ENCODE measurements around the gene CCDC171. TPM values are rescaled to one million over a fixed set of nuclear protein-coding genes. Genes with fewer than 3 reads are reported as not detected.

Gene CCDC171
- total RNA-seq, 4 donors from 2014 or later, result 6.2 to 9.6 (median 7.8) TPM

DNA sequence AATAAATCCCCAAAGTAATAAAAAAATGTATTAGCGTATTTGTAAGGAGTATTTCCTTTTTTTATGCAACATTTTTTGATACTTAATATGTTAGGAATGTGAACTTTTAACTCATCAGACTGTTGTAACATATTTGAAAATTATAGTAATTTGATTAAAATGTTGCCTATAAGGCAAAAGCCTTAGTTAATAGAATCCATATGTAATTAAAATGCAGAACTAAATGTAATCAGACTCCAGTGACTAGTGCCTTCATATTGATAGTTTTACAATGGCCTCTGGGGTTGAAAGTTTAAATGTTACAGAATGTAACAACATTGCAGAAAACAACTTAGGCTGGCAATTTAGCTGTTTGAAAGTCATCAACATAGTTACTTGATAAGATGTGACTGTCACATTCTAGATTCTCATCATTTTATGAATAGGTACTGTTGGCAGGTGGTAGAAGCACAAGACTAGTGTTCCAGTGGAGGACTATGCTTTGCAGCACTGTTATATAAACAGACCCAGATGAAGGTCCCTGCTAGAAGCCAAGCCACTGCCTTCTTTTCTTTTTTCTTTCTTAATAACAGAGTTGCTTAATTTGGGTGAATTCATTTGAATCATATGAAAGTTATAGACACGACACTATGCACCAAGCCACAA, 382.9 kb downstream of the CCDC171 start:
- intact Hi-C loops (cut with DNase I), result no loop called here
- 61 to 77% methylated on average over 2 of the region's 2 CpGs for WGBS, 2 donors
- H3K9me3 ChIP-seq, result no peaks in the 10 kb centered on the region
- no peak overlapping the region for H3K27ac ChIP-seq
- TF ChIP-seq, protein P1, sequence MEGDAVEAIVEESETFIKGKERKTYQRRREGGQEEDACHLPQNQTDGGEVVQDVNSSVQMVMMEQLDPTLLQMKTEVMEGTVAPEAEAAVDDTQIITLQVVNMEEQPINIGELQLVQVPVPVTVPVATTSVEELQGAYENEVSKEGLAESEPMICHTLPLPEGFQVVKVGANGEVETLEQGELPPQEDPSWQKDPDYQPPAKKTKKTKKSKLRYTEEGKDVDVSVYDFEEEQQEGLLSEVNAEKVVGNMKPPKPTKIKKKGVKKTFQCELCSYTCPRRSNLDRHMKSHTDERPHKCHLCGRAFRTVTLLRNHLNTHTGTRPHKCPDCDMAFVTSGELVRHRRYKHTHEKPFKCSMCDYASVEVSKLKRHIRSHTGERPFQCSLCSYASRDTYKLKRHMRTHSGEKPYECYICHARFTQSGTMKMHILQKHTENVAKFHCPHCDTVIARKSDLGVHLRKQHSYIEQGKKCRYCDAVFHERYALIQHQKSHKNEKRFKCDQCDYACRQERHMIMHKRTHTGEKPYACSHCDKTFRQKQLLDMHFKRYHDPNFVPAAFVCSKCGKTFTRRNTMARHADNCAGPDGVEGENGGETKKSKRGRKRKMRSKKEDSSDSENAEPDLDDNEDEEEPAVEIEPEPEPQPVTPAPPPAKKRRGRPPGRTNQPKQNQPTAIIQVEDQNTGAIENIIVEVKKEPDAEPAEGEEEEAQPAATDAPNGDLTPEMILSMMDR (IDR thresholded peaks at IDR 0.05), result no peak
- TF ChIP-seq POLR2A (IDR thresholded peaks at IDR 0.05), result no peak
- no peak for DNase-seq
- H3K4me3 ChIP-seq (replicated peaks in 1 of 3), result no peak overlapping the region
- no peaks in the 10 kb centered on the region for H3K36me3 ChIP-seq
- no peaks in the 10 kb centered on the region for H3K27me3 ChIP-seq
- H3K4me1 ChIP-seq, result no peaks in the 10 kb centered on the region

DNA sequence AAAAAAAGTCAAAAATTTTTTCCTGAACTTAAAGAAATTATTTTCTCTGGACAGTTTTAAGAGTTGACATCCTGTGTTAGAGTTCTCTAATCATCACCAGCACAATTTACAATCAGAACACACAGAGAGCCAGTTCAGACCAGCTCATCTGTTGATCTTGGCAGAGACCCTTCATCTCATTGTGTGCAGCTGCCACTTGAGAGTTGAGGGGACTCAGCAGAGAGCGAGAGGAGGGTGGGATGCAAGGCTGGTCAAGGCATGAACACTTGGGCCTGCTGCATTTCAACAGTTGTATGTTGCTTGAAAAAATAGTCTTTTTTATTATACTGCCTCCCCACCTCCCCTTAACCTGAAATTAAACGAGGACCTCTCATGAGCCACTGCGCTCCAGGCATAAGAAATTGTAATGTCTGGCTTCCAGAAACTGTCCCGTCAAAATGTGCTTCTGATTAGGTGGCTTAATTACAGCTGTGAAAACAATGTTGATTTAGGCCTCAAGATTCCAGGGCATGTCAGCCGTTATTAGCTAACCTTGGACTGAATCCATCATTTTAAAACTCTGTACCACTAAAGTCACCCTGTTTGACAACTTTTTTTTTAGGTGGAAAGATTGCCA, 383.6 kb downstream of the CCDC171 start:
- H3K27me3 ChIP-seq, result no peaks in the 10 kb centered on the region
- no peaks in the 10 kb centered on the region for H3K36me3 ChIP-seq
- DNase-seq, result no peak
- no peaks in the 10 kb centered on the region for H3K4me1 ChIP-seq
- H3K27ac ChIP-seq, result no peak overlapping the region
- 27 to 35% methylated on average over 5 of the region's 5 CpGs for WGBS, 2 donors
- TF ChIP-seq, protein P1 (IDR thresholded peaks at IDR 0.05), result no peak
- intact Hi-C loops (cut with DNase I), result no loop called here
- H3K4me3 ChIP-seq (replicated peaks in 1 of 3), result no peak overlapping the region
- H3K9me3 ChIP-seq, result no peaks in the 10 kb centered on the region

DNA sequence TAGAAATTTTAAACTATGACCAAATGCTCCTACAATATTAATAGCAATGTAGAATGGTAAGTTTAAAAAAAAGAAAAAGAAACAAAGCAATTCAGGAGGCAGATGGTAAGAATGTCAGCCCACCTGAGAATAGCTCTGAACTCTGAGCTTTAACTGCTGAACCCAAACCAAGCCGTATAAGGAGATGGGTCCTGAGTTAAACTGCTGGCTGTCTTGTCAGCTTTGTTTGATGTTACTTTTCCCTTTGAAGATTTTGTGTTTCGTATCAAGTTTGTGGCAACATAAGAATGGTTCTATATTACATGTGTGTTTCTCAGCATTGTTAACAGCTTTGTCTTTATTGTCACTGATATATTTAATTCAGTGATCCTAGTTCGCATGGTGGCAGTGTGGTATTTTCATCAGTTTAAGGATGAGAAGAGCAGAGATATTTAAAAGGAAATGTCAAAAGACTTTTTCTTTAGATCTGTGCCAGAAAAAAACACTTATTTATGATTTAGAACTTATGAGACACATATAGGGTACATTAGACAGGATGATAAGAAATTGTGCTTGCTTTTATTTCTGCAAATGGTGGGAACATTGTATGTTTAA, 390.1 kb downstream of the CCDC171 start:
- no peak overlapping the region for H3K4me3 ChIP-seq (replicated peaks in 1 of 3)
- no peak for TF ChIP-seq POLR2A (IDR thresholded peaks at IDR 0.05)
- TF ChIP-seq, protein P1 (IDR thresholded peaks at IDR 0.05), result no peak
- H3K36me3 ChIP-seq, result no peaks in the 10 kb centered on the region
- no peaks in the 10 kb centered on the region for H3K9me3 ChIP-seq
- DNase-seq, result no peak
- H3K4me1 ChIP-seq, result no peaks in the 10 kb centered on the region
- no peak overlapping the region for H3K27ac ChIP-seq
- intact Hi-C loops (cut with DNase I), result no loop called here
- H3K27me3 ChIP-seq, result no peaks in the 10 kb centered on the region
- 85 to 88% methylated on average over 3 of the region's 3 CpGs for WGBS, 2 donors

- DNase-seq, result no peak
- intact Hi-C loops (cut with DNase I), result no loop called here
- no peaks in the 10 kb centered on the region for H3K4me1 ChIP-seq
- no peak overlapping the region for H3K27ac ChIP-seq
- no peaks in the 10 kb centered on the region for H3K36me3 ChIP-seq
- no peaks in the 10 kb centered on the region for H3K27me3 ChIP-seq
- H3K4me3 ChIP-seq (replicated peaks in 1 of 3), result no peak overlapping the region
- WGBS, 2 donors, result 92 to 93% methylated on average over 3 of the region's 3 CpGs
- TF ChIP-seq, protein P1 (IDR thresholded peaks at IDR 0.05), result no peak
- TF ChIP-seq POLR2A (IDR thresholded peaks at IDR 0.05), result no peak
- H3K9me3 ChIP-seq, result no peaks in the 10 kb centered on the region
Observed at GRCh38 chr9:15944341-15944740, 391.5 kb downstream of the CCDC171 start.

DNA sequence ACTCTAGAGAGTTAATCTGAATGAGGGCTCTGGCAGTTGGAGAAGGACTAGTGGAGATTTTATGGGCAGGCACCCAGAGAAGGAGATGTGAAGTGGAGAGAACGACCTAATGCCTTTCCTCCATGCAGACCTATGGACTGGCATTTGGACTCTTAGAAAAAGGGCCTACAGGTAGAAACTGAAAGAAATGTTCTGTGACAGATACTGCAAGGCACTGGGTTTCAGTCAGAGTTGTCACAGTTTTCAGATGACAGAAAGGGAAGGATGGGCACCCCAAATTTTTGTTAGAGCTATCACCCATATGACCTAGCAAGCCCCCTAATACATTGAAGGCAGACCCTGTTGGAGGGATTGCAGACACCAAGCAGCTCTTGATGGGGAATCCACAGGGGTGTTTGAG, 406.8 kb downstream of the CCDC171 start:
- intact Hi-C loops (cut with DNase I), result no loop called here
- no peak overlapping the region for H3K4me3 ChIP-seq (replicated peaks in 1 of 3)
- 36 to 40% methylated on average over 1 of the region's 1 CpG for WGBS, 2 donors
- DNase-seq, result no peak
- H3K9me3 ChIP-seq, result no peaks in the 10 kb centered on the region
- TF ChIP-seq, protein P1 (IDR thresholded peaks at IDR 0.05), result no peak
- TF ChIP-seq POLR2A (IDR thresholded peaks at IDR 0.05), result no peak
- H3K36me3 ChIP-seq, result no peaks in the 10 kb centered on the region
- H3K27me3 ChIP-seq, result no peaks in the 10 kb centered on the region
- H3K4me1 ChIP-seq, result no peaks in the 10 kb centered on the region
- no peak overlapping the region for H3K27ac ChIP-seq

Data from thyroid gland (tissue), 4 donors.